H1 (cell line): ENCODE results near the gene AGAP1. TPM values are rescaled to one million over a fixed set of nuclear protein-coding genes. Genes with fewer than 3 reads are reported as not detected.

Experiments used
- ASH2L ChIP-seq: fragments of 200-600, 300-600 bp; sonication (generic); IDR thresholded peaks from one replicate; pipeline ENCODE4 v1.7.1; 2017; ENCODE audit warnings: low read length
- BACH1 ChIP-seq: IDR thresholded peaks from 2 replicates; pipeline ENCODE4 v1.6.1; 2012; ENCODE audit warnings: low read length, improper control_type of control experiment
- BRCA1 ChIP-seq: IDR thresholded peaks from 2 replicates; pipeline ENCODE4 v1.6.1; 2012; ENCODE audit warnings: low read depth, low read length, improper control_type of control experiment
- CTCF ChIP-seq, 3 experiments: IDR thresholded peaks; 1 replicate in 2 of 3; 2 replicates in 1 of 3; pipeline versions ENCODE4 v1.5.1 to v1.6.1; 2011; ENCODE audit warnings: low read length in 3 of 3, mild to moderate bottlenecking in 3 of 3, inconsistent platforms in 2 of 3, low read depth in 1 of 3, moderate library complexity in 1 of 3; ENCODE audit not compliant: insufficient read depth in 1 of 3; ENCODE audit errors: control extremely low read depth in 1 of 3
- NANOG ChIP-seq: IDR thresholded peaks from 2 replicates; pipeline ENCODE4 v1.6.1; 2011; ENCODE audit warnings: low read length, low read depth, mild to moderate bottlenecking, inconsistent platforms; ENCODE audit not compliant: insufficient read depth, poor library complexity, severe bottlenecking
- polyA plus RNA-seq, 7 experiments: library from polyadenylated mRNA; depleted of rRNA in 3 of 7; stranded (reverse) in 5 of 7; unstranded in 2 of 7; fragments of >200 nt in 5 of 7; fragments of 200-250 nt in 2 of 7; gene quantifications; 1 replicate in 5 of 7; 2 replicates in 1 of 7; 4 replicates in 1 of 7; pipeline versions ENCODE4 v1.2.1 to v1.2.3, GENCODE V29; 2011 to 2013; ENCODE audit warnings: missing spikeins in 2 of 7, mixed read lengths in 2 of 7
- total RNA-seq: library from RNA; stranded (reverse); fragmentation: NEBNext Ultra II Directional; extraction: Animal tissue kit (Norgen Biotek cat#: 25700); gene quantifications from 2 replicates; pipeline ENCODE4 v1.2.1, GENCODE V29; 2021

Gene AGAP1
- total and polyA plus RNA-seq, 2 of the 8 experiments (the other 6 are each of a cell fraction or from before 2014, with no cell fraction given) = 18.1 to 39.4 TPM

- TF ChIP-seq CTCF (IDR thresholded peaks at IDR 0.05; ENCODE audit: control extremely low read depth in 1 of 3, insufficient read depth in 1 of 3, low read depth in 1 of 3, low read length in 3 of 3) = no peak
- TF ChIP-seq BACH1 = no peak
- TF ChIP-seq BRCA1 = no peak
- no peak for TF ChIP-seq ASH2L
- TF ChIP-seq NANOG = no peak
Observed at GRCh38 chr2:236113425-236113824, 619.6 kb downstream of the AGAP1 start (continued).
